Vagina (tissue), 2 donors: ENCODE results near the gene REEP1.

Source experiments
- POLR2A ChIP-seq, 2 donors: fragments of 450-650 bp; IDR thresholded peaks; one replicate each; pipeline ENCODE4 v1.6.1; 2017; ENCODE audit warnings: antibody characterized with exemption in 2 of 2, mild to moderate bottlenecking in 2 of 2, moderate library complexity in 2 of 2
- POLR2AphosphoS5 ChIP-seq, 2 donors: sonication (generic); formaldehyde crosslinking; IDR thresholded peaks; one replicate each; pipeline ENCODE4 v1.9.0; 2017; ENCODE audit warnings: antibody characterized with exemption in 2 of 2, mild to moderate bottlenecking in 2 of 2, low read depth in 1 of 2; ENCODE audit not compliant: insufficient read depth in 1 of 2
- TF ChIP-seq, protein P1 (sequence below), 3 experiments: fragments of 450-650 bp in 2 of 3; fragments of 200-600 bp in 1 of 3; sonication (generic) in 1 of 3; IDR thresholded peaks; one replicate each; pipeline ENCODE4 v1.5.1; 2017 to 2019; ENCODE audit warnings: antibody characterized with exemption in 3 of 3, mild to moderate bottlenecking in 2 of 3, moderate library complexity in 2 of 3

GRCh38 chr2:86243272-86243671 lies 94.2 kb downstream of the REEP1 start:
- TF ChIP-seq, protein P1, sequence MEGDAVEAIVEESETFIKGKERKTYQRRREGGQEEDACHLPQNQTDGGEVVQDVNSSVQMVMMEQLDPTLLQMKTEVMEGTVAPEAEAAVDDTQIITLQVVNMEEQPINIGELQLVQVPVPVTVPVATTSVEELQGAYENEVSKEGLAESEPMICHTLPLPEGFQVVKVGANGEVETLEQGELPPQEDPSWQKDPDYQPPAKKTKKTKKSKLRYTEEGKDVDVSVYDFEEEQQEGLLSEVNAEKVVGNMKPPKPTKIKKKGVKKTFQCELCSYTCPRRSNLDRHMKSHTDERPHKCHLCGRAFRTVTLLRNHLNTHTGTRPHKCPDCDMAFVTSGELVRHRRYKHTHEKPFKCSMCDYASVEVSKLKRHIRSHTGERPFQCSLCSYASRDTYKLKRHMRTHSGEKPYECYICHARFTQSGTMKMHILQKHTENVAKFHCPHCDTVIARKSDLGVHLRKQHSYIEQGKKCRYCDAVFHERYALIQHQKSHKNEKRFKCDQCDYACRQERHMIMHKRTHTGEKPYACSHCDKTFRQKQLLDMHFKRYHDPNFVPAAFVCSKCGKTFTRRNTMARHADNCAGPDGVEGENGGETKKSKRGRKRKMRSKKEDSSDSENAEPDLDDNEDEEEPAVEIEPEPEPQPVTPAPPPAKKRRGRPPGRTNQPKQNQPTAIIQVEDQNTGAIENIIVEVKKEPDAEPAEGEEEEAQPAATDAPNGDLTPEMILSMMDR (IDR thresholded peaks at IDR 0.05) = no peak
- TF ChIP-seq POLR2AphosphoS5 (IDR thresholded peaks at IDR 0.05; ENCODE audit: insufficient read depth in 1 of 2, low read depth in 1 of 2) (no peak), POLR2A (IDR thresholded peaks at IDR 0.05) (no peak)
